GM10248 (cell line): ENCODE data around the gene ABCA6.

ENCODE experiments used
- CTCF ChIA-PET: fragments of 300-600 bp; sonication (Branson Sonifier 250); formaldehyde crosslinking; extraction: SDS; loops from one replicate; lab custom pipeline; 2021; ENCODE audit warnings: antibody characterized with exemption; lab: Yijun Ruan, JAX
- POLR2A ChIA-PET: fragments of 350-650 bp; sonication (Branson Sonifier 250); formaldehyde crosslinking; extraction: SDS; loops from one replicate; lab custom pipeline; 2020; ENCODE audit warnings: antibody characterized with exemption; lab: Yijun Ruan, JAX
- DNase-seq: peaks from one replicate; pipeline ENCODE4 v3.0.0; 2012; ENCODE audit errors: extremely low spot score
- TF ChIP-seq, protein P1 (sequence below): IDR thresholded peaks from 2 replicates; pipeline ENCODE4 v1.5.1; 2012; ENCODE audit warnings: mild to moderate bottlenecking, low read depth; ENCODE audit errors: extremely low read depth, missing control alignments, control extremely low read depth

The ABCA6 gene

DNA sequence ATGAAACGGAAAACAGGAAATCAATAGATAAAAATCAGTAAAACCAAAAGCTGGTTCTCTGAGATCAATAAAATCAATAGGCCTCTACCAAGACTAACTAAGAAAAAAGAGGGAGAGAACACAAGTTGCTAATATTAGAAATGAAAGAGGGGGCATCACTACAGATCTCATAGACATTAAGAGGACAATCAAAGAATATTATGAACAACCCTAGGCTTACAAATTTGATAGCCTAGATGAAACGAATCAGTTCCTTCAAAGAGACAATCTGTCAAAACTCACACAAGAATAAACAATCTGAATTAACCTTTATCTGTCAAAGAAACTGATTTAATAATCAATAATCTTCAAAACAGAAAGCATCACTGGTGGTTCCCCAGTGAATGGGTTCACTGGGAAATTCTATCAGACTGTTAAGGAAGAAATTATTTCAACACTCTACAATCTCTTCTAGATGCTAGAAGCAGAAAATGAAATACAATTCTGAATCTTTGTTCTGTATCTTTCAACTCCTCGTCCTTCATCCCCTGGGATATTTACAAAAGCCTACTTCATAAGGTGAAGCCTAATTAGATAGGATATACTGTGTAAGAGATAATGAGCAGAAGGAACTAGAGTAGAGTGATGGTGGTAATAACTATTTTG is 85.4 kb downstream of the ABCA6 start:
- DNase-seq: no peak
- ChIA-PET POLR2A (no interaction called here), CTCF (no interaction called here)
- TF ChIP-seq, protein P1, sequence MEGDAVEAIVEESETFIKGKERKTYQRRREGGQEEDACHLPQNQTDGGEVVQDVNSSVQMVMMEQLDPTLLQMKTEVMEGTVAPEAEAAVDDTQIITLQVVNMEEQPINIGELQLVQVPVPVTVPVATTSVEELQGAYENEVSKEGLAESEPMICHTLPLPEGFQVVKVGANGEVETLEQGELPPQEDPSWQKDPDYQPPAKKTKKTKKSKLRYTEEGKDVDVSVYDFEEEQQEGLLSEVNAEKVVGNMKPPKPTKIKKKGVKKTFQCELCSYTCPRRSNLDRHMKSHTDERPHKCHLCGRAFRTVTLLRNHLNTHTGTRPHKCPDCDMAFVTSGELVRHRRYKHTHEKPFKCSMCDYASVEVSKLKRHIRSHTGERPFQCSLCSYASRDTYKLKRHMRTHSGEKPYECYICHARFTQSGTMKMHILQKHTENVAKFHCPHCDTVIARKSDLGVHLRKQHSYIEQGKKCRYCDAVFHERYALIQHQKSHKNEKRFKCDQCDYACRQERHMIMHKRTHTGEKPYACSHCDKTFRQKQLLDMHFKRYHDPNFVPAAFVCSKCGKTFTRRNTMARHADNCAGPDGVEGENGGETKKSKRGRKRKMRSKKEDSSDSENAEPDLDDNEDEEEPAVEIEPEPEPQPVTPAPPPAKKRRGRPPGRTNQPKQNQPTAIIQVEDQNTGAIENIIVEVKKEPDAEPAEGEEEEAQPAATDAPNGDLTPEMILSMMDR: no peak

DNA sequence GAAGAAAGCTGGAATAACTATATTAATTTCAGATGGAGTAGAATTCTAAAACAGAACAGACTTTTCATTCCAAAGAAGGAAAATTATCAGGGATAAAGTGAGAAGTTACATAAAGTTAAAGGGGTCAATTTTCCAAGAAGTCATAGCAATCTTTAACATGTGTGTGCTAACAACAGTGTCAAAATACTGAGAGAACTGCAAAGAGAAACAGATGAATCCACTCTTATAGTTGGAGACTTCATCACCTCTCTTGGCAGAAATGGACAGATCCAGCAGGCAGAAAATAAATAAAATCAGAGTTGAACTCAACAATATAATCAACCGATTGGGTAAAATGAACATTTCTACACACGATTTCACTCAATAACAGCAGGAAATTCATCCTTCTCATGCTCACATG is 86.4 kb downstream of the ABCA6 start:
- no peak for DNase-seq
- CTCF ChIA-PET: interaction anchor here (0.6 kb wide), 1 partner anchor 32 kb away, joined by 3 read pairs; no protein-coding TSS in a partner anchor
- POLR2A ChIA-PET: no interaction called here
- TF ChIP-seq, protein P1: no peak

DNA sequence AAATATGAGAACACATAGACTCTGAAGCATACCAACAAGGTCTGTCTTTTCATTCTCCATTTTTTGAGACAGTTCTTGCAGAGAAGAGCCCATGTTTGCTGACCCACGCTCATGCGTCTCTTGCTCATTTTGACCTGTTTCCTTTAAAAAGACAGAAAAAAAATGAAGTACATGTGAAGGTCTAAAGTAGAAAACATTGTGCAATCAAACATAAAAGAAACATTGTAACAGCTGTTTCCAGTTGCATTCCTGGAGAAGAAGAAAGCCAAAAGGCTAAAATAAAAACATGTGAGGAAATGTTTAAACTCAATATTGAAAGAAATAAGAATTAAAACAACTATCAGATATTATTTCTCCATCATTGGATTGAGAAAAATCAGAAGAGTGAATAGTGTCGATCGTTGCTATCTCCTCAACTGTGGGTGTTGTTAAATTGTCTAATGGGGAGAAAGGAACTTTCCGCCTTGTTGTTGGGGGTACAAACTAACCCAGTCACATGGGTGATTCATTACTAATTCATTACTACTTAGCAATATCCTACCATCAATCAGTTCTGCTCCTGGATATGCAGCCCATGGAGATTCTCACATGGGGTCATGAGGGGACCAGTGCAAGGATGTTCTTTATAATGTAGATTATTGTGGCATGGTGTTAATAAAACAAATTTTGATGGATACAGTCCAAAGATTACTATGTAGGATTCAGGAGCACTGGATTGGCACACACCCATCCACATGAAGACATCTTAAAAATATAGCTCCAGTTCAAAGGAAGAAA is 90.5 kb downstream of the ABCA6 start:
- no peak for DNase-seq
- POLR2A ChIA-PET: no interaction called here
- TF ChIP-seq, protein P1: no peak
- CTCF ChIA-PET: interaction anchor here (0.6 to 1.8 kb wide), 3 partner anchors 8 to 23 kb away, joined by 3 to 5 read pairs (median 3); no protein-coding TSS in a partner anchor

DNA sequence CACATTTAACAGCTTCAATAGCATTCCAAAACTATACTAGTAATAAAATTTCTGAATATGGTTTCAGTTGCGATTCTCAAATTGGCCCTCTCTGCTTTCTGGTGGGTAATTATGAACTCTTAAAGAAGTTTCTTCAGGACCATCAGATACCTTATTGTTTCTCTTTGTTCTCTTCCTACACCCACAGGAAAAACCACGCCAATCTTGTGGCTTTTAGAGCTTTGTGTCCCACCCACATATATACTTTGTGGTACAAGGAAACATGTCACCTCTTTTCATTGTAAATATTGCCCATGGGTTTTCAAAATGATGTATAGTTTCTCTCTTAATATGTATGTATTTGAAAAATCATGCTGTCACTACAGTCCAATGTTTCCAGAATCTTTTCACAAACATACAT is 93.1 kb downstream of the ABCA6 start:
- TF ChIP-seq, protein P1: no peak
- ChIA-PET POLR2A (no interaction called here), CTCF (no interaction called here)
- no peak for DNase-seq

- DNase-seq: no peak
- ChIA-PET POLR2A (no interaction called here), CTCF (no interaction called here)
- TF ChIP-seq, protein P1: no peak
Measured at GRCh38 chr17:69047368-69048263, 94.1 kb downstream of the ABCA6 start.

DNA sequence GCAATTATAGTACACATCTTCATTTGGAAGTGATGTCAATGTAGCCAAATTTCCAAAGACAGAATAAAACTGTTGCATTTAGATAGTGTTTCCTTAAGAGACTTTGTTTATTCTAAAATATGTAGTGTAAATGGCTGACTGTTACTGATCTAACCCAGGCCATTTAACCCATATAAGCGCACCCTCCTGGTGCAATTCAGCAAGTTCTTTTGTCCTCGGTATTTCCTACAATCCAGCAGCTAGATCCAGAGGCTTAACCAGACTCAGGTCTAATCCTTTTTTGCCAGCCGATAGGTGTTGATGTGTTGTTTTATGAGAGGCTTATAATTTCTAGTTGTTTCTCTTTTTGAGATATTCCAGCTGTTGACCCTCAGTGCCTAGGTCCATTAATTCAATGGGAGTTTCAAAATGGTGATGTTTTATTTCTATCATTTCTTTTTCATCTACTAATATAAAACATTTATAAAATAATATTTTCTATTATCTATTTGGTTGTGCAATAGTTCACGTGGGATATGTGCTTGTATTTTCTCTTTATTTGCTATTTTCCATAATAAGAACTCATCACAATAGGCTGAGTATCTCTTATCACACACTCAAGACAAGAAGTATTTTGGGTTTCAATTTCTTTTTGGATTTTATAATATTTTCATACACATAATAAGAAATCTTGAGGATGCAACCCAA is 95.4 kb downstream of the ABCA6 start:
- CTCF ChIA-PET: no interaction called here
- TF ChIP-seq, protein P1: no peak
- no peak for DNase-seq
- POLR2A ChIA-PET: no interaction called here
